ENCODE results near the gene PBX3. TPM values are rescaled to one million over a fixed set of nuclear protein-coding genes. Genes with fewer than 3 reads are reported as not detected.

The PBX3 gene
- total RNA-seq, 1 donor from 2014 or later: 82.3 TPM

GRCh38 chr9:125966959-125967711 lies 220.0 kb downstream of the PBX3 start:
- intact Hi-C loops (cut with DNase I): no loop called here
- Histone ChIP-seq H3K9me3 (no peaks in the 10 kb centered on the region), H3K4me1 (no peaks in the 10 kb centered on the region), H3K27ac (no peak overlapping the region), H3K27me3 (no peaks in the 10 kb centered on the region), H3K4me3 (no peak overlapping the region), H3K36me3 (peaks cover 0 to 20% of the 10 kb centered on the region in 2 donors)
- no peak for DNase-seq (ENCODE audit: extremely low spot score in 2 of 2)
- no peak for TF ChIP-seq POLR2AphosphoS5 (IDR thresholded peaks at IDR 0.05; ENCODE audit: insufficient read depth in 1 of 2, low read depth in 1 of 2)
- TF ChIP-seq POLR2A (IDR thresholded peaks at IDR 0.05): no peak
- TF ChIP-seq, protein P1, sequence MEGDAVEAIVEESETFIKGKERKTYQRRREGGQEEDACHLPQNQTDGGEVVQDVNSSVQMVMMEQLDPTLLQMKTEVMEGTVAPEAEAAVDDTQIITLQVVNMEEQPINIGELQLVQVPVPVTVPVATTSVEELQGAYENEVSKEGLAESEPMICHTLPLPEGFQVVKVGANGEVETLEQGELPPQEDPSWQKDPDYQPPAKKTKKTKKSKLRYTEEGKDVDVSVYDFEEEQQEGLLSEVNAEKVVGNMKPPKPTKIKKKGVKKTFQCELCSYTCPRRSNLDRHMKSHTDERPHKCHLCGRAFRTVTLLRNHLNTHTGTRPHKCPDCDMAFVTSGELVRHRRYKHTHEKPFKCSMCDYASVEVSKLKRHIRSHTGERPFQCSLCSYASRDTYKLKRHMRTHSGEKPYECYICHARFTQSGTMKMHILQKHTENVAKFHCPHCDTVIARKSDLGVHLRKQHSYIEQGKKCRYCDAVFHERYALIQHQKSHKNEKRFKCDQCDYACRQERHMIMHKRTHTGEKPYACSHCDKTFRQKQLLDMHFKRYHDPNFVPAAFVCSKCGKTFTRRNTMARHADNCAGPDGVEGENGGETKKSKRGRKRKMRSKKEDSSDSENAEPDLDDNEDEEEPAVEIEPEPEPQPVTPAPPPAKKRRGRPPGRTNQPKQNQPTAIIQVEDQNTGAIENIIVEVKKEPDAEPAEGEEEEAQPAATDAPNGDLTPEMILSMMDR (IDR thresholded peaks at IDR 0.05): no peak

DNA sequence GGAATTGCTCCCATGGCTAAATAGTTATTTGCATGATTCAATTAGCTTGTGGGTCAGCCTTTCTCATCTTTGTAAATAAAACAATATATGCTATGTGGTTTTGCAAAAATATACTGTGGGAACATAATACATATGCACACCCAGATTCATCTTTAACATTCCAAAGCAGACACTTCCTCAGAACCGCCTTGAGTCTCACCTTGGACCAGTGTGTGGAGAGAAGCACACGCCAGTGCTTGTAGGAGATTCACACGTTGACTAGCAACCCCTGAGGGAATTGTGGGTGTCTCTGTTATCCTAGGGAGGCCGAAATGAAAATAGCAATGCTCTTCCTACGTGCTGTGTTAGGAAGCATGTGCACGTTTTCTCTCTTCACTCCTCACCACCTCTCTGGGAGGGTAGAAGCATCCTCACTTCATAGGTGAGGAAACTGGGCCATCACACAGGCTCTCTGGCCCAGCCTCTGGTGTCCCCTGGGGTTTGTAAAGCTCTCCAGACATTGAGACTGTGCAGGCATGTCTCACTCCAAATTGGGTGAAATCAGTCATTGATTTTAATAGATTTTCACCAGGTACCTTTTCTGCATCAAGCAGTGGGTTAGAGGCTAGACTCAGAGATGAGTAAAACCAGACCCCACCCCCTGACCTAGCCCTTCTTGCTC lies 221.7 kb downstream of the PBX3 start:
- no peak for DNase-seq (ENCODE audit: extremely low spot score in 2 of 2)
- H3K4me3 ChIP-seq: no peak overlapping the region
- H3K27ac ChIP-seq: no peak overlapping the region
- TF ChIP-seq POLR2AphosphoS5 (IDR thresholded peaks at IDR 0.05; ENCODE audit: insufficient read depth in 1 of 2, low read depth in 1 of 2) (no peak), POLR2A (IDR thresholded peaks at IDR 0.05) (no peak)
- TF ChIP-seq, protein P1 (IDR thresholded peaks at IDR 0.05): no peak
- no peaks in the 10 kb centered on the region for H3K27me3 ChIP-seq
- no peaks in the 10 kb centered on the region for H3K9me3 ChIP-seq
- intact Hi-C loops (cut with DNase I): no loop called here
- H3K36me3 ChIP-seq: peaks cover 0 to 7% of the 10 kb centered on the region in 2 donors
- H3K4me1 ChIP-seq: no peaks in the 10 kb centered on the region

DNA sequence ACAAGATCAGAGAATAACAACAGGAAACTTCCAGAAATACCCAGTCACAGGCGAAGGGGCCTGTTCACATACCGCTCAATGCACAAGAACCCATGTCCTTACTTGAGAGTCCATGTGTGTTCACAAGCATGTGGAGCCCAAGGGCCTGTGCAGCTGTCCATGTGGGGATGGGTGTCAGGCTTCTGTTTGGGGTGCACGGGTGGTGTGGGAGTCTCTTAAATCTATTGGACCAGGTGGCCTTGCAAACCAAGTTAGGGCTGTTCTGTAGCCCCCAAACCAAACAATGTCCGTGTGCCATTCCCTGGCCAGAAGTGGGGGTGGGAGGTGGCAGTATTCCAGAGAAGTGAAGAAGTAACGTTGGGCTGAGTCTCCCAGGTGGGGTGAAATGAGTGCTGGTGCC lies 222.3 kb downstream of the PBX3 start:
- Histone ChIP-seq H3K4me1 (no peaks in the 10 kb centered on the region), H3K36me3 (peaks cover 0 to 5% of the 10 kb centered on the region in 2 donors), H3K27ac (no peak overlapping the region), H3K9me3 (no peaks in the 10 kb centered on the region), H3K27me3 (no peaks in the 10 kb centered on the region), H3K4me3 (no peak overlapping the region)
- peak in 1 of 2 donors; percentile 74 for DNase-seq (ENCODE audit: extremely low spot score in 2 of 2)
- intact Hi-C loops (cut with DNase I): no loop called here
- TF ChIP-seq, protein P1 (IDR thresholded peaks at IDR 0.05): no peak
- TF ChIP-seq POLR2AphosphoS5 (IDR thresholded peaks at IDR 0.05; ENCODE audit: insufficient read depth in 1 of 2, low read depth in 1 of 2) (no peak), POLR2A (IDR thresholded peaks at IDR 0.05) (no peak)

GRCh38 chr9:125969868-125970267 lies 222.7 kb downstream of the PBX3 start:
- no peak for DNase-seq (ENCODE audit: extremely low spot score in 2 of 2)
- intact Hi-C loops (cut with DNase I): no loop called here
- TF ChIP-seq, protein P1 (IDR thresholded peaks at IDR 0.05): no peak
- no peak for TF ChIP-seq POLR2AphosphoS5 (IDR thresholded peaks at IDR 0.05; ENCODE audit: insufficient read depth in 1 of 2, low read depth in 1 of 2)
- TF ChIP-seq POLR2A (IDR thresholded peaks at IDR 0.05): no peak

DNA sequence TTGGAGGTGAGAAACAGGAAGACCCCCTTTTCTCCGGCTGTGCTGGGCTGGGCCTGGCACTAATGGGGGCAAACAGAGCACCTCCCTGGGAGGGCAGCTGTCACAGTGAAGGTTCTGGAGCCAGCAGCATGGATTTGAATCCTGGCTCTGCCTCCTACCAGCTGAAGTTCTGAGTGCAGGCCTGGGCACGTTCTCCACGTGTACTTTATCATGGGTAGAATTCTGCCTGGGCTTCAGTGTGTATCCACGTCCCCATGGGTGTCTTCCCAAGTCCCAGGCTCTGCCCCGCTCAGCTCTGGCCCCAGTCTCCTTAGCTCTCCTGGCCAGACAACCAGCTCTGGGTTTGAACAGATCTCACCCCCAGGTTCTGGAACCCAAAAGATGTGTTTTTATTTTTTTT lies 223.2 kb downstream of the PBX3 start:
- no peak for TF ChIP-seq POLR2AphosphoS5 (IDR thresholded peaks at IDR 0.05; ENCODE audit: insufficient read depth in 1 of 2, low read depth in 1 of 2)
- TF ChIP-seq POLR2A (IDR thresholded peaks at IDR 0.05): no peak
- TF ChIP-seq, protein P1 (IDR thresholded peaks at IDR 0.05): no peak
- Histone ChIP-seq H3K27ac (no peak overlapping the region), H3K27me3 (no peaks in the 10 kb centered on the region), H3K36me3 (peaks cover 0 to 5% of the 10 kb centered on the region in 2 donors), H3K4me1 (no peaks in the 10 kb centered on the region), H3K9me3 (no peaks in the 10 kb centered on the region), H3K4me3 (no peak overlapping the region)
- intact Hi-C loops (cut with DNase I): no loop called here
- DNase-seq (ENCODE audit: extremely low spot score in 2 of 2): peak in 1 of 2 donors; percentile 60

More at GRCh38 chr9:125969868-125970267, 222.7 kb downstream of the PBX3 start:
- Histone ChIP-seq H3K4me3 (no peak overlapping the region), H3K36me3 (peaks cover 0 to 5% of the 10 kb centered on the region in 2 donors), H3K9me3 (no peaks in the 10 kb centered on the region), H3K27ac (no peak overlapping the region), H3K4me1 (no peaks in the 10 kb centered on the region), H3K27me3 (no peaks in the 10 kb centered on the region)
